ENCODE measurements around the gene CSH2.

- no peak for TF ChIP-seq ZNF8 (CRISPR knock-in tag; IDR thresholded peaks at IDR 0.05)
- no peak for TF ChIP-seq TCF4 (CRISPR knock-in tag; IDR thresholded peaks at IDR 0.05; ENCODE audit: borderline replicate concordance)
- no peak for TF ChIP-seq ZNF565 (CRISPR knock-in tag; conservative IDR thresholded peaks at IDR 0.05; ENCODE audit: low read depth)
- TF ChIP-seq TSHZ2 (CRISPR knock-in tag; IDR thresholded peaks at IDR 0.05), result no peak
- no peak for TF ChIP-seq PATZ1 (CRISPR knock-in tag; IDR thresholded peaks at IDR 0.05; ENCODE audit: borderline replicate concordance)
- no peak for TF ChIP-seq ARNTL (CRISPR knock-in tag; IDR thresholded peaks at IDR 0.05; ENCODE audit: borderline replicate concordance, low read depth)
- no peak for TF ChIP-seq SNAI2 (CRISPR knock-in tag; IDR thresholded peaks at IDR 0.05)
- no peak for TF ChIP-seq ZC3H10 (CRISPR knock-in tag; IDR thresholded peaks at IDR 0.05)
- TF ChIP-seq OSR1 (CRISPR knock-in tag; IDR thresholded peaks at IDR 0.05), result no peak
- TF ChIP-seq RARB (CRISPR knock-in tag; IDR thresholded peaks at IDR 0.05), result no peak
- no peak for TF ChIP-seq POU6F1 (CRISPR knock-in tag; IDR thresholded peaks at IDR 0.05; ENCODE audit: borderline replicate concordance, low read depth)
- TF ChIP-seq TOX (CRISPR knock-in tag; IDR thresholded peaks at IDR 0.05; ENCODE audit: borderline replicate concordance), result no peak
- no peak for TF ChIP-seq ZFP30 (CRISPR knock-in tag; IDR thresholded peaks at IDR 0.05)
- no peak for TF ChIP-seq ZFP3 (CRISPR knock-in tag; IDR thresholded peaks at IDR 0.05)
Measured at GRCh38 chr17:63845509-63845908, 28.0 kb downstream of the CSH2 start.
